GM18508 (cell line): Measurements from ENCODE around the gene ABCC5.
A peak's percentile ranks its signal among the peaks of the same experiment; 100 is the strongest.
"Not testable (repeated sequence)": the region's sequence is repeated elsewhere in the genome, so short reads cannot be mapped to it uniquely, and the experiment has no call there.

Experiments used
- ATAC-seq: cut with Tn5 transposase; IDR thresholded peaks from one replicate; pipeline ENCODE4 v1.9.1; 2021; ENCODE audit warnings: moderate number of reproducible peaks; ENCODE audit not compliant: insufficient read depth, unreplicated experiment

Gene ABCC5

GRCh38 chr3:184017672-184018423 is at the start of gene ABCC5:
ABCC5 (minus strand) TSS chr3:184017884; CDS start chr3:184014392, 3,492 bp downstream.
- peak; percentile 66 for ATAC-seq

GRCh38 chr3:184066211-184066610 is 48.5 kb upstream of the ABCC5 start:
- ATAC-seq, result no peak

- ATAC-seq, result no peak
Measured at GRCh38 chr3:184062637-184063036, 45.0 kb upstream of the ABCC5 start.

- ATAC-seq, result no peak
Measured at GRCh38 chr3:184059424-184059823, 41.7 kb upstream of the ABCC5 start.

- ATAC-seq, result no peak
Measured at GRCh38 chr3:184058029-184058428, 40.3 kb upstream of the ABCC5 start.

- ATAC-seq, result no peak
Measured at GRCh38 chr3:184052767-184053166, 35.1 kb upstream of the ABCC5 start, which contains the start of gene HTR3C. HTR3C (plus strand) TSS chr3:184053047; CDS start chr3:184053081, 34 bp downstream.

GRCh38 chr3:184050217-184050847 is 32.6 kb upstream of the ABCC5 start:
- no peak for ATAC-seq

GRCh38 chr3:184045995-184046394 is 28.3 kb upstream of the ABCC5 start:
- ATAC-seq, result no peak

GRCh38 chr3:184042617-184043016 is 24.9 kb upstream of the ABCC5 start:
- ATAC-seq, result no peak

- ATAC-seq, result no peak
Measured at GRCh38 chr3:184040010-184040409, 22.3 kb upstream of the ABCC5 start.

- no peak for ATAC-seq
Measured at GRCh38 chr3:184039414-184039813, 21.7 kb upstream of the ABCC5 start.

GRCh38 chr3:184038307-184038706 is 20.6 kb upstream of the ABCC5 start:
- ATAC-seq, result not testable (repeated sequence)

- ATAC-seq, result no peak
Measured at GRCh38 chr3:184037816-184038215, 20.1 kb upstream of the ABCC5 start.

- no peak for ATAC-seq
Measured at GRCh38 chr3:184031187-184031792, 13.6 kb upstream of the ABCC5 start, which contains the start of gene HTR3D. HTR3D (plus strand) TSS chr3:184031742; CDS start chr3:184031742, 0 bp downstream.

- ATAC-seq, result no peak
Measured at GRCh38 chr3:184030536-184030935, 12.9 kb upstream of the ABCC5 start.

- no peak for ATAC-seq
Measured at GRCh38 chr3:184029443-184029842, 11.8 kb upstream of the ABCC5 start.

GRCh38 chr3:184028275-184028890 is 10.7 kb upstream of the ABCC5 start:
- not testable (repeated sequence) for ATAC-seq

- not testable (repeated sequence) for ATAC-seq
Measured at GRCh38 chr3:184025256-184025655, 7.6 kb upstream of the ABCC5 start.

GRCh38 chr3:184022323-184022722 is 4.6 kb upstream of the ABCC5 start:
- no peak for ATAC-seq

- no peak for ATAC-seq
Measured at GRCh38 chr3:184018424-184018973, 815 bp upstream of the ABCC5 start.
